LNCAP (cell line): Measurements from ENCODE around the gene LRTM2.

Experiments used
- TF ChIP-seq, protein P1 (sequence below): fragments of 450-650 bp; IDR thresholded peaks from 2 replicates; pipeline ENCODE4 v1.5.1; 2017; ENCODE audit warnings: mild to moderate bottlenecking

Gene LRTM2

DNA sequence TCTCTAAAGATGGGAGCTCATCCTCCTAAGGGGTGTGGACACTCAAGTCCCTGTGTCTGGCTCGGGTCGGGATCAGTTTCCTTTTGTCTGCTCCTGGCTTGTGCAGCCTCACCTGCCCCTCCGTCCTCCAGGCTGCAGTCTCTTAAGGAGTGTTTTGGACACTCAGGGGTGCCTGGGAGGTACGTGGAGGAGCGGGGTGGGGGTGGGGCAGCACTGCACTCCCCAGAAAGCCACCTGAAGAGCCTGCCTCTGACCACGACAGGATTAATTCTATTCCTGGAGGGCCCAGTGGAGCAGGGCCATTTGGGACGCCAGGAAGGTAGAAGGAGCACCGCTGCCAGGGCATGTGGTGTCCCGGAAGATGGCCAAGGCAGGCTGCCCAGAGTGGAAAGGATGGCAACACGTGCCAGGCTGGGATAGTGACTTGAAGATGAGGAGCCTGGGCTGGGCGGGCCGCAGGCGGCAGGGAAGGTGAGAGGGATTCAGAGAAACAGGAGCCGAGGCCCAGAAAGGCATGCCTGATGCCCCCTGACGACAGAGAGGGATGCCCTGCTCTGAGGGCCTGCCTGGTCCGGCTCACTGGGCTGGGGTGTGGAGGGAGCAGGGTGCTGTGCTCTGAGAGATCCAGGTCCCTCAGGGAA, 14.8 kb upstream of the LRTM2 start:
- TF ChIP-seq, protein P1, sequence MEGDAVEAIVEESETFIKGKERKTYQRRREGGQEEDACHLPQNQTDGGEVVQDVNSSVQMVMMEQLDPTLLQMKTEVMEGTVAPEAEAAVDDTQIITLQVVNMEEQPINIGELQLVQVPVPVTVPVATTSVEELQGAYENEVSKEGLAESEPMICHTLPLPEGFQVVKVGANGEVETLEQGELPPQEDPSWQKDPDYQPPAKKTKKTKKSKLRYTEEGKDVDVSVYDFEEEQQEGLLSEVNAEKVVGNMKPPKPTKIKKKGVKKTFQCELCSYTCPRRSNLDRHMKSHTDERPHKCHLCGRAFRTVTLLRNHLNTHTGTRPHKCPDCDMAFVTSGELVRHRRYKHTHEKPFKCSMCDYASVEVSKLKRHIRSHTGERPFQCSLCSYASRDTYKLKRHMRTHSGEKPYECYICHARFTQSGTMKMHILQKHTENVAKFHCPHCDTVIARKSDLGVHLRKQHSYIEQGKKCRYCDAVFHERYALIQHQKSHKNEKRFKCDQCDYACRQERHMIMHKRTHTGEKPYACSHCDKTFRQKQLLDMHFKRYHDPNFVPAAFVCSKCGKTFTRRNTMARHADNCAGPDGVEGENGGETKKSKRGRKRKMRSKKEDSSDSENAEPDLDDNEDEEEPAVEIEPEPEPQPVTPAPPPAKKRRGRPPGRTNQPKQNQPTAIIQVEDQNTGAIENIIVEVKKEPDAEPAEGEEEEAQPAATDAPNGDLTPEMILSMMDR = no peak

DNA sequence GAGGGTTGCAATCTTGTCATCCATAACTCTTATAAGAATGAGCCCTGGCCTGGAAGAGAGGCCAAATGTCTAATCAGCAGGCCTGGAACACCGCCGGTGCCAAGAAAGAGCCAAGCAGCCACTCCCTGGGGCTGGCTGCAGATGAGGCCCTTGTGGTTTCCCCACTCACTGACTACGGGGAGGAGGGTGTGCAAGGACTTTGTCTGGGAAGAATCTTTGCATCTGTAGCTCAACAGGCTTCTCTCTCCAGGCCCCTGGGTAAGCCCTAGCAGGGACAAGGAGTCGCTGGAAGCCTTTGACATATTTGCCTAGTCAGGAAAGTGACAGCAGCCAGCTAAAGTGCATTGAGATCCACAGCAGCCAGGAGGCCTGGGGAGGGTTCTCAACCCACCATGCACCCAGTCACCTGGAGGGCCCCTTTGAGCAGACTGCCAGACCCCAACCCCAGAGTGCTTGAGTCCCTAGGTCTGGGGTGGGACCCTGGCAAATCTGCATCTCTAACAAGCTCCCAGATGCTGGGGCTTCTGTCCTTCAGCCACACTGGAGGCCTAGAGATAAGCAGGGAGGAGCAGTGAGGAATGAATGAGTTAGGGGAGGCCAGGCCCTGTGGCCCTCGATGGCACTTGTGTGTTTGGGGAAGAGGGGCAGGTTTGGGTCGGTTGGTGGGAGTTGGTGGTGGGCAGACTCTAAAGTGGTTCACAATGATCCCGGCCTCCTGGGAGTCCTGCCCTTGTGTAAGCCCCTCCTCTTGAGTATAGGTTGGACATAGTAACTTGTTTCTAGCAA, 13.9 kb upstream of the LRTM2 start:
- TF ChIP-seq, protein P1 = no peak

- TF ChIP-seq, protein P1 = no peak
Measured at GRCh38 chr12:1807087-1807860, 13.1 kb upstream of the LRTM2 start.

GRCh38 chr12:1808036-1808797, 12.1 kb upstream of the LRTM2 start:
- TF ChIP-seq, protein P1 = no peak

DNA sequence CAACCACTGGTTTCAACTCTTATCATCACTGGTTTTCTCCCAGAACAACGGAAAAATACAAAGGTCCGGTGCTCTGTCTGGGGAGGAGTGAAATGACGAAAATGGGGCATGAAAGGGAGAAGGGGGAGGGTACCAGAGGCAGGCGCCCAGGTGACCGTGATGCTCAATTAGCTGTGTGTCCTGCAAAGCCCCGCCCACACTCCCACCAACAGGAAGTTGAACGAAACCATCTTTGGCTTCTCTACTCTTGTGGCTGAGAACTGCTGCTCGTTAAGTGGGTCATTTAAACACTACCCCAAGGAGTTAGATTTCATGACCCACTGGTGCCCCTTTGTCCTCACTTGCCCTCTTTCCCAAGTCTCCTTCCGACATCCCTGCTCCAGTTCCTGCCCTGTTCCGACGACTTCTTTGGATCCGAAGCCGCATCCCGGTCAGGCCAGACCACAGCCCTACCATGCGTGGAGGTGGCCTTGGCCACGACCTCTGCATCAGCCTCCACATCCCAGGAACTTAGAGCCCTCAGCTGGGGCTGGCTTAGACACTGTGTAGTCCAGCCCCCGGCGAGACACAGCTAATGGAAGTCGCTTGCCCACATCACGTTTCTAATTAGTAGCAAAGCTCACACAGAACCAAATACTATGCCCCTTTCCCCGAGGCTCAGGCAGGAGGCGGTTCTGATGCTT, 11.4 kb upstream of the LRTM2 start:
- TF ChIP-seq, protein P1 = no peak

DNA sequence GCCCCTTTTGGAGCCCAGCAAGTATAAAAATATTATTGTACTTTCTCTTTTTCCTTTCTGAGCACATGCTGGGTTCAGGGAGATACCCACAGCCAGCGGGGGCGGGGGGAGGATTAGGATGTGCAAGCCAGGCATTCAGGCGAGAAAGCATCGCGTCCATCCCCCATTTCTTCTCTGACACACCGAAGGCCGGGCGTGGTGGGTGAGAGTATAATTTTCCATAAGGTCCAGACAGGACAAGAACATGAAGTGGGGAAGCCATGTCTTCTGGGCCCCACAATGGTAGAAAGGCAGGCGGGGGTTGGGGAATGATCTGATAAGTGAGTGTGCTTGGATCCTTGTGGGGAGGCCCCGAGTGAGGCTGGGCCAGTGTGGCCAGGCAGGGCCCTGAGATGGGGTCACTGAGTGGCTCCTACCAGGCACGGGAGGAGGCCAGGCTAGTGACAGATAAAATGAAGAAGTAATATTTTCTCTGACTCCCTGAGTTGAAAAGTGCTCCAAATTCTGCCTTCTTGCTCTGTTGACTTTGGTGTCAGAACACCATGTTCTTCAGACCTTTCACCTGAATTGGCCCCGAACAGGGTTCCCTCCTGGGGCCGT, 10.7 kb upstream of the LRTM2 start:
- TF ChIP-seq, protein P1 = no peak
